ENCODE results near the gene SMAD9. TPM values are rescaled to one million over a fixed set of nuclear protein-coding genes. Genes with fewer than 3 reads are reported as not detected.

The SMAD9 gene
- total and polyA plus RNA-seq, 2 of the 4 experiments (the other 2 are of a cell fraction): 3.2 to 4.8 TPM

- ChIA-PET POLR2A (ENCODE audit: unreplicated experiment) (no interaction called here), CTCF (no interaction called here)
- H2BK15ac ChIP-seq (ENCODE audit: low read depth, low read length): no peak overlapping the region
- WGBS, 2 experiments (ENCODE audit: extremely low coverage in 2 of 2, insufficient read length in 1 of 2): no CpG with 5 or more reads among the region's 3 CpGs
- dilution Hi-C loops (cut with HindIII; ENCODE audit: low sequenced_read_pairs, unreplicated experiment): no loop called here
- no peaks in the 10 kb centered on the region; the same call in 1 of the 2 replicates for H3K9me1 ChIP-seq (ENCODE audit: insufficient read depth, low read length)
- no peaks in the 10 kb centered on the region for H3K9me3 ChIP-seq (ENCODE audit: control insufficient read depth, insufficient read depth, low read length)
- H3K56ac ChIP-seq (ENCODE audit: extremely low read depth, insufficient read depth, low read length): no peak overlapping the region
- H4K91ac ChIP-seq (ENCODE audit: insufficient read depth, low read depth, low read length): no peak overlapping the region
- H3K36me3 ChIP-seq (ENCODE audit: control insufficient read depth, insufficient read depth, low read length): no peaks in the 10 kb centered on the region
- no peak overlapping the region for H2AFZ ChIP-seq (replicated peaks; ENCODE audit: low read length, poor library complexity)
- no peak for TF ChIP-seq MAFK (IDR thresholded peaks at IDR 0.05; ENCODE audit: low read depth, low read length)
- no peak for TF ChIP-seq ELK1 (IDR thresholded peaks at IDR 0.05; ENCODE audit: borderline replicate concordance, low read depth, low read length)
- no peak for TF ChIP-seq POLR2A (IDR thresholded peaks at IDR 0.05; ENCODE audit: low read depth, low read length)
- TF ChIP-seq CTCF (conservative IDR thresholded peaks at IDR 0.05; ENCODE audit: low read depth, low read length): no peak
- TF ChIP-seq MAZ (IDR thresholded peaks at IDR 0.05; ENCODE audit: borderline replicate concordance, low read depth, low read length): no peak
- no peak for TF ChIP-seq CHD1 (IDR thresholded peaks at IDR 0.05; ENCODE audit: low read depth, low read length)
- TF ChIP-seq FOS (IDR thresholded peaks at IDR 0.05; ENCODE audit: low read depth, low read length): no peak
- no peak for TF ChIP-seq CEBPB (IDR thresholded peaks at IDR 0.05; ENCODE audit: low read depth, low read length)
- TF ChIP-seq RAD21 (IDR thresholded peaks at IDR 0.05; ENCODE audit: low read length): no peak
- no peak for TF ChIP-seq BHLHE40 (IDR thresholded peaks at IDR 0.05; ENCODE audit: low read depth, low read length)
- TF ChIP-seq SMC3 (IDR thresholded peaks at IDR 0.05; ENCODE audit: low read depth, low read length): no peak
- no peak for TF ChIP-seq RFX5 (IDR thresholded peaks at IDR 0.05; ENCODE audit: low read depth, low read length)
- no peaks in the 10 kb centered on the region for H3K4me1 ChIP-seq (ENCODE audit: control insufficient read depth, insufficient read depth, low read length)
- H2BK20ac ChIP-seq (ENCODE audit: low read depth, low read length): no peak overlapping the region
- no peak for ATAC-seq (ENCODE audit: low read depth)
- H4K5ac ChIP-seq (ENCODE audit: low read depth, low read length): no peak overlapping the region
- peaks cover 13 to 30% of the 10 kb centered on the region in 2 experiments for H3K79me1 ChIP-seq (ENCODE audit: low read depth in 1 of 2, low read length in 2 of 2)
- no peak overlapping the region for H2AK5ac ChIP-seq (ENCODE audit: low read depth, low read length)
- H3K4me2 ChIP-seq (ENCODE audit: low read depth, low read length): no peak overlapping the region
- no peak overlapping the region for H2AK9ac ChIP-seq (replicated peaks; ENCODE audit: low read depth, low read length, poor library complexity)
- no peak overlapping the region for H2BK5ac ChIP-seq (ENCODE audit: low read depth, low read length, poor library complexity, severe bottlenecking)
- no peak overlapping the region for H3K9ac ChIP-seq (ENCODE audit: low read depth, low read length)
- BruUV-seq (replicated peaks): no TSS peak
- H3K27me3 ChIP-seq (ENCODE audit: control insufficient read depth, insufficient read depth, low read length): no peaks in the 10 kb centered on the region
- intact Hi-C loops (cut with micrococcal nuclease): no loop called here
- no peak overlapping the region for H3K27ac ChIP-seq (ENCODE audit: insufficient read depth, low read length)
- H2BK120ac ChIP-seq (ENCODE audit: low read depth, low read length): no peak overlapping the region
- H4K20me1 ChIP-seq (ENCODE audit: insufficient read depth, low read length): no peaks in the 10 kb centered on the region; the same call in 1 of the 2 replicates
- peak; percentile 15 for DNase-seq
- H3K14ac ChIP-seq (replicated peaks; ENCODE audit: low read depth, low read length): no peak overlapping the region
- no peak overlapping the region for H3K4ac ChIP-seq (ENCODE audit: low read depth, low read length)
- no peak overlapping the region for H3K4me3 ChIP-seq (ENCODE audit: insufficient read depth, low read depth, low read length)
- no peak overlapping the region for H3K18ac ChIP-seq (ENCODE audit: low read depth, low read length)
- H3K23ac ChIP-seq (ENCODE audit: low read depth, low read length): no peak overlapping the region; the same call in 1 of the 2 replicates
- H4K8ac ChIP-seq (ENCODE audit: low read depth in 2 of 2, low read length in 2 of 2): no peak overlapping the region
- in situ Hi-C loops (cut with MboI; ENCODE audit: low sequenced_read_pairs): no loop called here
These were observed 97.3 kb downstream of the SMAD9 start for GRCh38 chr13:36822785-36823184.
